C1 segment of cervical spinal cord (tissue), 14 donors: ENCODE measurements around the gene PROKR1.

Source experiments
- DNase-seq, 14 donors: peaks; one replicate each; lab custom pipeline; 2025; lab: John Stamatoyannopoulos, UW

The PROKR1 gene

DNA sequence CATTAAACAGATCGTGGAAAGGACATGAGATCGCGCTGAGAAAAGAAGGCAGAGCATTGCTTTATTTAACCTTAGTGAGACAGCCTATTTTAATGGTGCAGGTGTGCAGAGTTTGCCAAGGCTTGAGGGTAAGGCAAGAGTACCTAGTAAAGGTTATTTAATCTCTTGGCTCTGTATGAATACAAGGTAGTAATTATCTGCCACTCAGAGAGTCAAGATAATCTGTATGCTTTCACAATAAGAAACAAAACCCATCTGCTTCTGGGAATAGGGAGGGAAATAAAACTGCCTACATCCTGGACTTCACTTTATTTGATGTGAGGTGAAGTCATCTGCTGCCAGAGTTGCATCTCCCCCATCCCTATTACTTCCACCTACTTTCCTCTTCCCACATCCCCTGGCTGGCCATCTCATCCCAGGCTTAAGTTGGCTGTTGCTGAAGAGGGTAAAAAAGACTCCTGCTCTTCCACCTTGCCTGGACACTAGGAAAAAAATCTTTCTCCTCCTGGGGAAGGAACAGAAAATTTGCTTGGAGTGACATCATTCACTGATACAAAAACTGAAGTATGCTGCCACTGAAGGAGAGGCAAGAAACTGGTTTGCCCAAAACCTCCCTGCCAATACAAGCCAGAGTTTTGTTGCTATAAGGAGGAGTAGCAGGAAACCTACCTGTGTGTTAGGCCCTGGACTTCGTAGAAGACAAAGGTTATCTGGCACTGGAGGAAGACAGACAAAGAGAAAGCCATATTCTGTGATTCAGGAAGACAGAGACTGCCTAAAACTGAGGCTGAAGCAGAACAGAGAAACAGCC lies 55.4 kb downstream of the PROKR1 start:
- no peak for DNase-seq

- no peak for DNase-seq
These were observed 57.2 kb downstream of the PROKR1 start for GRCh38 chr2:68700560-68700959.

DNA sequence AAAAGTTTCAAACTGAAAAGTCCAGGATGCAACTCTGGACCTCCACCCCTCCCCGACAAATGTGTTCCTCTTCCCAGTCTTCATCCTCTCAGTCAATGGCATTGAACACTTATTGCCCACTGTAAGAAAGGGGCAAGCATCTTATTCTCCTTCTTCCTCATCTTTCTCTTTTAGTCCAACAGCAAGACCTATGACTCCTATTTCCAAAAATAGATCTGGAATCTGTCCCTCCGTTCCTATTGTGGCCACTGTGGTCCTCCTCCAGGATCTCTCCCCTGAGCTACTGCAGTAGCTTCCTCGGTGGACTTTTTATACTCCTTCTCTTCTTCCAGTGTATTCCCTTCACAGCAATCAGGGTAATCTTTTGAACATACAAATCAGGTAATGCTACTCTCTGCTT lies 63.3 kb downstream of the PROKR1 start:
- no peak for DNase-seq
